IMR-90 (cell line): ENCODE measurements around the gene INHBC. TPM values are rescaled to one million over a fixed set of nuclear protein-coding genes. Genes with fewer than 3 reads are reported as not detected.

Source experiments
- ATAC-seq: fragments of 200-7000 bp; cut with Tn5 transposase; 2 replicates; pipeline ENCODE4 v1.9.1; 2020; ENCODE audit warnings: low read depth, mild to moderate bottlenecking, moderate library complexity
- BruUV-seq: library from RNA; stranded (reverse); fragments of 400-500 nt; replicated peaks from 2 replicates; lab custom pipeline; 2021; lab: Mats Ljungman, UMichigan
- CTCF ChIA-PET: fragments of 300-600 bp; formaldehyde crosslinking; extraction: SDS; loops from one replicate; lab custom pipeline; 2021; ENCODE audit warnings: antibody characterized with exemption; lab: Yijun Ruan, JAX
- POLR2A ChIA-PET: fragments of 300-600 bp; sonication (Branson Sonifier 250); formaldehyde crosslinking; loops from one replicate; lab custom pipeline; 2022; ENCODE audit warnings: antibody characterized with exemption; ENCODE audit not compliant: unreplicated experiment; lab: Charles Lee
- DNase-seq: peaks from one replicate; pipeline ENCODE4 v3.0.0; 2013
- H2AFZ ChIP-seq: replicated peaks from 2 replicates; pipeline ENCODE3; 2013; ENCODE audit warnings: low read length, mild to moderate bottlenecking; ENCODE audit not compliant: poor library complexity
- H2AK5ac ChIP-seq: 2 replicates; pipeline ENCODE4 v1.6.1; 2013; ENCODE audit warnings: low read depth, low read length, inconsistent platforms
- H2AK9ac ChIP-seq: replicated peaks from 2 replicates; pipeline ENCODE3; 2013; ENCODE audit warnings: mild to moderate bottlenecking, low read depth, low read length, moderate library complexity; ENCODE audit not compliant: poor library complexity
- H2BK120ac ChIP-seq: 2 replicates; pipeline ENCODE4 v1.6.1; 2013; ENCODE audit warnings: low read depth, low read length, inconsistent platforms
- H2BK15ac ChIP-seq: 3 replicates; pipeline ENCODE4 v1.6.1; 2013; ENCODE audit warnings: low read depth, low read length, inconsistent platforms
- H2BK20ac ChIP-seq: 2 replicates; pipeline ENCODE4 v1.6.1; 2013; ENCODE audit warnings: low read depth, mild to moderate bottlenecking, inconsistent platforms, low read length, moderate library complexity
- H2BK5ac ChIP-seq: 2 replicates; pipeline ENCODE4 v1.6.1; 2013; ENCODE audit warnings: mild to moderate bottlenecking, low read depth, low read length, inconsistent platforms; ENCODE audit not compliant: poor library complexity, severe bottlenecking
- H3K14ac ChIP-seq: replicated peaks from 2 replicates; pipeline ENCODE4 v1.6.1; 2013; ENCODE audit warnings: low read depth, low read length, inconsistent platforms
- H3K18ac ChIP-seq: 2 replicates; pipeline ENCODE4 v1.6.1; 2013; ENCODE audit warnings: low read depth, low read length, control low read depth
- H3K23ac ChIP-seq: 2 replicates; pipeline ENCODE4 v1.6.1; 2013; ENCODE audit warnings: low read depth, low read length, inconsistent platforms
- H3K27ac ChIP-seq: 2 replicates; pipeline ENCODE4 v1.5.1; 2013; ENCODE audit warnings: mild to moderate bottlenecking, control low read depth, low read length; ENCODE audit not compliant: insufficient read depth
- H3K27me3 ChIP-seq: 2 replicates; pipeline ENCODE4 v1.6.1; 2013; ENCODE audit warnings: low read length; ENCODE audit not compliant: control insufficient read depth, insufficient read depth
- H3K36me3 ChIP-seq: 2 replicates; pipeline ENCODE4 v1.6.1; 2013; ENCODE audit warnings: low read length, mixed read lengths; ENCODE audit not compliant: control insufficient read depth, insufficient read depth
- H3K4ac ChIP-seq: 2 replicates; pipeline ENCODE4 v1.6.1; 2013; ENCODE audit warnings: low read depth, low read length, inconsistent platforms
- H3K4me1 ChIP-seq: 2 replicates; pipeline ENCODE4 v1.6.1; 2013; ENCODE audit warnings: low read length, mixed read lengths; ENCODE audit not compliant: control insufficient read depth, insufficient read depth
- H3K4me2 ChIP-seq: 2 replicates; pipeline ENCODE4 v1.6.1; 2013; ENCODE audit warnings: low read depth, mild to moderate bottlenecking, control low read depth, low read length, moderate library complexity
- H3K4me3 ChIP-seq: 2 replicates; pipeline ENCODE4 v1.5.1; 2013; ENCODE audit warnings: low read depth, mild to moderate bottlenecking, control low read depth, low read length, moderate library complexity; ENCODE audit not compliant: insufficient read depth
- H3K56ac ChIP-seq: 2 replicates; pipeline ENCODE4 v1.6.1; 2013; ENCODE audit warnings: low read length, inconsistent platforms; ENCODE audit not compliant: insufficient read depth; ENCODE audit errors: extremely low read depth
- H3K79me1 ChIP-seq, 2 experiments: 2 replicates each; pipeline ENCODE4 v1.6.1; 2013; ENCODE audit warnings: low read length in 2 of 2, inconsistent platforms in 1 of 2, low read depth in 1 of 2
- H3K9ac ChIP-seq: 2 replicates; pipeline ENCODE4 v1.6.1; 2013; ENCODE audit warnings: low read depth, low read length, control low read depth
- H3K9me1 ChIP-seq: 2 replicates; pipeline ENCODE4 v1.6.1; 2013; ENCODE audit warnings: low read length, inconsistent platforms; ENCODE audit not compliant: insufficient read depth
- H3K9me3 ChIP-seq: 2 replicates; pipeline ENCODE4 v1.6.1; 2013; ENCODE audit warnings: low read length; ENCODE audit not compliant: control insufficient read depth, insufficient read depth
- H4K20me1 ChIP-seq: 2 replicates; pipeline ENCODE4 v1.6.1; 2013; ENCODE audit warnings: low read length, inconsistent platforms; ENCODE audit not compliant: insufficient read depth
- H4K5ac ChIP-seq: 2 replicates; pipeline ENCODE4 v1.6.1; 2013; ENCODE audit warnings: mild to moderate bottlenecking, low read depth, low read length, control low read depth
- H4K8ac ChIP-seq, 2 experiments: 2 replicates each; pipeline ENCODE4 v1.6.1; 2013; ENCODE audit warnings: low read depth in 2 of 2, low read length in 2 of 2, control low read depth in 1 of 2, inconsistent platforms in 1 of 2
- H4K91ac ChIP-seq: 2 replicates; pipeline ENCODE4 v1.6.1; 2013; ENCODE audit warnings: low read depth, low read length, inconsistent platforms; ENCODE audit not compliant: insufficient read depth
- BHLHE40 ChIP-seq: fragments of 150-350 bp; IDR thresholded peaks from 2 replicates; pipeline ENCODE4 v1.6.1; 2016; ENCODE audit warnings: mild to moderate bottlenecking, low read depth, low read length
- NFE2L2 ChIP-seq: fragments of 150-350 bp; IDR thresholded peaks from 2 replicates; pipeline ENCODE4 v1.6.1; 2016; ENCODE audit warnings: low read depth, mild to moderate bottlenecking, low read length
- RCOR1 ChIP-seq: IDR thresholded peaks from 2 replicates; pipeline ENCODE4 v1.6.1; 2012; ENCODE audit warnings: mild to moderate bottlenecking, low read length, improper control_type of control experiment; ENCODE audit not compliant: insufficient replicate concordance
- SMC3 ChIP-seq: fragments of 150-350 bp; IDR thresholded peaks from 2 replicates; pipeline ENCODE4 v1.6.1; 2016; ENCODE audit warnings: low read depth, mild to moderate bottlenecking, antibody characterized with exemption, low read length, moderate library complexity
- WGBS, 2 experiments: methylation state at CpG; one replicate each; pipeline versions ENCODE4 v1.1.5 to v1.1.7; 2013; ENCODE audit warnings: missing lambda C conversion rate in 2 of 2; ENCODE audit not compliant: insufficient read length in 1 of 2; ENCODE audit errors: extremely low coverage in 2 of 2; 5-methylcytosine and 5-hydroxymethylcytosine counted together
- dilution Hi-C: fragments of 300-500 bp; cut with HindIII; formaldehyde crosslinking; loops from one replicate; pipeline ENCODE4 v1.14.3; 2018; ENCODE audit warnings: low sequenced_read_pairs; ENCODE audit not compliant: unreplicated experiment
- in situ Hi-C: fragments of 300-500 bp; cut with MboI; formaldehyde crosslinking; loops from 3 replicates; pipeline ENCODE4 v1.14.3; 2019; ENCODE audit warnings: low sequenced_read_pairs, inconsistent platforms, mixed read lengths
- intact Hi-C: fragments of 100-400 bp; cut with micrococcal nuclease; formaldehyde crosslinking; loops from 2 replicates; pipeline ENCODE4 v1.10.0; 2022
- polyA plus RNA-seq, 3 experiments: library from polyadenylated mRNA; depleted of rRNA; stranded (reverse); fragments of >200 nt; gene quantifications; 2 replicates each; pipeline ENCODE4 v1.2.3, GENCODE V29; 2012; ENCODE audit warnings: low replicate concordance in 1 of 3
- total RNA-seq: library from RNA; depleted of rRNA; stranded (reverse); fragments of >200 nt; gene quantifications from 2 replicates; pipeline ENCODE4 v1.2.3, GENCODE V29; 2012

The INHBC gene
- total and polyA plus RNA-seq, 2 of the 4 experiments (the other 2 are of a cell fraction), result 0.09 TPM; not detected in 1

- H3K4me2 ChIP-seq, result no peak overlapping the region
- ChIA-PET CTCF (interaction anchor here (1.5 to 2.7 kb wide), 2 partner anchors 10 to 12 kb away, joined by 8 to 14 read pairs; no protein-coding TSS in a partner anchor), POLR2A (no interaction called here)
- no peak overlapping the region for H3K14ac ChIP-seq
- peak overlapping the region; percentile 93 for H2AFZ ChIP-seq
- no peak overlapping the region for H4K5ac ChIP-seq
- no peak overlapping the region for H2BK15ac ChIP-seq
- ATAC-seq, result no peak
- no peak overlapping the region for H3K4me3 ChIP-seq
- no peak for DNase-seq
- H4K20me1 ChIP-seq, result no peaks in the 10 kb centered on the region
- H3K27me3 ChIP-seq, result 0 out of 2 replicates have a peak, but pooled peaks cover 2% of the 10 kb centered on the region
- H3K4me1 ChIP-seq, result peaks cover 7% of the 10 kb centered on the region
- no peak overlapping the region for H3K18ac ChIP-seq
- H3K9me3 ChIP-seq, result no peaks in the 10 kb centered on the region
- H4K91ac ChIP-seq, result no peak overlapping the region
- H2BK5ac ChIP-seq, result no peak overlapping the region
- no peak overlapping the region for H3K56ac ChIP-seq
- no TSS peak for BruUV-seq
- H3K4ac ChIP-seq, result no peak overlapping the region
- no peaks in the 10 kb centered on the region for H3K36me3 ChIP-seq
- intact Hi-C loops (loop anchor here (5.0 kb wide), 1 partner anchor 159 kb away; no protein-coding TSS in a partner anchor), in situ Hi-C loops (no loop called here), dilution Hi-C loops (no loop called here)
- no peak overlapping the region for H2BK20ac ChIP-seq
- H3K27ac ChIP-seq, result no peak overlapping the region
- H2AK5ac ChIP-seq, result no peak overlapping the region
- H3K9ac ChIP-seq, result no peak overlapping the region
- peaks cover 0 to 6% of the 10 kb centered on the region in 2 experiments; a peak in 1 of 4 replicates for H3K79me1 ChIP-seq
- H2BK120ac ChIP-seq, result no peak overlapping the region
- no peak overlapping the region for H4K8ac ChIP-seq
- no peak overlapping the region for H3K23ac ChIP-seq
- TF ChIP-seq BHLHE40, result no peak
- no peak for TF ChIP-seq SMC3
- no peak for TF ChIP-seq RCOR1
- no peak for TF ChIP-seq NFE2L2
- H3K9me1 ChIP-seq, result peaks cover 6% of the 10 kb centered on the region; the same call in 1 of the 2 replicates
- H2AK9ac ChIP-seq, result peak overlapping the region; percentile 87
- no CpG with 5 or more reads among the region's 5 CpGs for WGBS, 2 experiments
Measured at GRCh38 chr12:57462912-57463253, 28.3 kb downstream of the INHBC start.
